Prostate gland (tissue), 2 donors: ENCODE results near the gene RBM19.

ENCODE experiments used
- CTCF ChIP-seq, 4 experiments: fragments of 200-600 bp in 2 of 4; fragments of 450-650 bp in 2 of 4; sonication (generic) in 2 of 4; IDR thresholded peaks; 1 replicate in 3 of 4; 2 replicates in 1 of 4; pipeline ENCODE4 v1.5.1; 2016 to 2019; ENCODE audit warnings: antibody characterized with exemption in 4 of 4, mild to moderate bottlenecking in 2 of 4, moderate library complexity in 2 of 4
- POLR2AphosphoS5 ChIP-seq: sonication (generic); formaldehyde crosslinking; IDR thresholded peaks from one replicate; pipeline ENCODE4 v1.6.1; 2017; ENCODE audit warnings: antibody characterized with exemption

GRCh38 chr12:113918306-113918705 is 47.8 kb downstream of the RBM19 start:
- TF ChIP-seq CTCF (IDR thresholded peaks at IDR 0.05) (no peak), POLR2AphosphoS5 (no peak)
